Hepatocyte (in vitro differentiated cells): ENCODE measurements around the gene CADPS2.

ENCODE experiments used
- EZH2 ChIP-seq: fragments of 200-600 bp; sonication (generic); IDR thresholded peaks from 2 replicates; pipeline ENCODE4 v1.6.1; 2016; ENCODE audit warnings: antibody characterized with exemption, mild to moderate bottlenecking, borderline replicate concordance
- TF ChIP-seq, protein P1 (sequence below): fragments of 200-600 bp; sonication (generic); IDR thresholded peaks from 2 replicates; pipeline ENCODE4 v1.5.1; 2016; ENCODE audit warnings: antibody characterized with exemption, mild to moderate bottlenecking; ENCODE audit not compliant: poor library complexity

DNA sequence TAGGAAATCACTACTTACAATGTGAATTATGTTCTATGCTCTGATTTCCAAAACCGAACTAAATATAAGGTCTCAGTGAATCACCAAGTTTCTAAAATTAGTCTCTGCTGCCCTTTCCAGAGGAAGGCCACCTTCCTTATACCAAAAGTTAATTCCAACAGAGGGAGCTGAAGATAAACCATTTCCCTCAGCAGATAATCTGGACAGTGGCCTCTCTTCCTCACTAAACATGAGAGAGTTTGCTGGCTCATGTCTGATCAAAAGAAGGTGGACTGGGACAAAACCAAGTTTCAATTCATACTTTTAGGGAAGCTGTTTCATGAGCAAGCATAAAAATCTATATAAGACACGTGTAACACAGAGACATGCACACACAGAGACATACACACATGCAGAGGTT, 588.1 kb downstream of the CADPS2 start:
- TF ChIP-seq EZH2 = no peak
- TF ChIP-seq, protein P1, sequence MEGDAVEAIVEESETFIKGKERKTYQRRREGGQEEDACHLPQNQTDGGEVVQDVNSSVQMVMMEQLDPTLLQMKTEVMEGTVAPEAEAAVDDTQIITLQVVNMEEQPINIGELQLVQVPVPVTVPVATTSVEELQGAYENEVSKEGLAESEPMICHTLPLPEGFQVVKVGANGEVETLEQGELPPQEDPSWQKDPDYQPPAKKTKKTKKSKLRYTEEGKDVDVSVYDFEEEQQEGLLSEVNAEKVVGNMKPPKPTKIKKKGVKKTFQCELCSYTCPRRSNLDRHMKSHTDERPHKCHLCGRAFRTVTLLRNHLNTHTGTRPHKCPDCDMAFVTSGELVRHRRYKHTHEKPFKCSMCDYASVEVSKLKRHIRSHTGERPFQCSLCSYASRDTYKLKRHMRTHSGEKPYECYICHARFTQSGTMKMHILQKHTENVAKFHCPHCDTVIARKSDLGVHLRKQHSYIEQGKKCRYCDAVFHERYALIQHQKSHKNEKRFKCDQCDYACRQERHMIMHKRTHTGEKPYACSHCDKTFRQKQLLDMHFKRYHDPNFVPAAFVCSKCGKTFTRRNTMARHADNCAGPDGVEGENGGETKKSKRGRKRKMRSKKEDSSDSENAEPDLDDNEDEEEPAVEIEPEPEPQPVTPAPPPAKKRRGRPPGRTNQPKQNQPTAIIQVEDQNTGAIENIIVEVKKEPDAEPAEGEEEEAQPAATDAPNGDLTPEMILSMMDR = no peak
